Stimulated activated CD8-positive, alpha-beta memory T cell treated with anti-CD3 and anti-CD28 coated beads, Interleukin-4, amount 100 ng/mL, for 4 hours (primary cell): ENCODE measurements around the gene GEMIN7.
A peak's percentile ranks its signal among the peaks of the same experiment; 100 is the strongest.

Source experiments
- DNase-seq, 2 donors: peaks; one replicate each; pipeline ENCODE4 v3.0.0-alpha.2; 2020; ENCODE audit warnings: low read depth in 2 of 2, low spot score in 1 of 2

Gene GEMIN7, protein sequence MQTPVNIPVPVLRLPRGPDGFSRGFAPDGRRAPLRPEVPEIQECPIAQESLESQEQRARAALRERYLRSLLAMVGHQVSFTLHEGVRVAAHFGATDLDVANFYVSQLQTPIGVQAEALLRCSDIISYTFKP

GRCh38 chr19:45079063-45079910, at the start of gene GEMIN7:
GEMIN7 (plus strand) TSS chr19:45079260; CDS start chr19:45090115, 10,855 bp downstream.
- peak; percentile 54 for DNase-seq

GRCh38 chr19:45030825-45031224, 48.2 kb upstream of the GEMIN7 start:
- no peak for DNase-seq

GRCh38 chr19:45032421-45032820, 46.6 kb upstream of the GEMIN7 start:
- DNase-seq: no peak

- no peak for DNase-seq
These were observed 43.3 kb upstream of the GEMIN7 start for GRCh38 chr19:45035755-45036154.

GRCh38 chr19:45037393-45038169, 41.5 kb upstream of the GEMIN7 start:
- DNase-seq: no peak

GRCh38 chr19:45038931-45039893, 39.8 kb upstream of the GEMIN7 start, which contains the start of gene CLASRP:
CLASRP (plus strand) TSS chr19:45039045; CDS start chr19:45040213, 1,168 bp downstream.
- DNase-seq: peak; percentile 73 to 75

- DNase-seq: no peak
These were observed 38.8 kb upstream of the GEMIN7 start for GRCh38 chr19:45040059-45040771.

DNA sequence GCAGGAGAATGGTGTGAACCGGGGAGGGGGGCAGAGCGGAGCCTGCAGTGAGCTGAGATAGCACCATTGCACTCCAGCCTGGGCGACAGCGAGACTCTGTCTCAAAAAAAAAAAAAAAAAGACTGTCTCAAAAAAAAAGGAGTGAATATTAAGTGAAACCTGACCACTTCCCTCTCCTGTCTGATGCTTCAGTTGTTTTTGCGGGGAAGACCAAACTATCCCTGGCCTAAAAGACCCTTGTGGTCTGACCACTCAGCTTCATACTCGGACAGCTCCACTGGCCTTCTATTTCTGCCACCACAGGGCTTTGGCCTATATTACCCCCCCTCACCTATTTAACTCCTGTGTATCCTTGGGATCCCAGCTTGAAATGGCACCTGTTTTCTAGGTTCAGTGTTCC, 37.9 kb upstream of the GEMIN7 start:
- no peak for DNase-seq

- no peak for DNase-seq
These were observed 33.2 kb upstream of the GEMIN7 start for GRCh38 chr19:45045671-45046353.

GRCh38 chr19:45046355-45046754, 32.7 kb upstream of the GEMIN7 start:
- DNase-seq: no peak

GRCh38 chr19:45047188-45047797, 31.8 kb upstream of the GEMIN7 start:
- no peak for DNase-seq

- DNase-seq: no peak
These were observed 29.9 kb upstream of the GEMIN7 start for GRCh38 chr19:45049073-45049736.

- DNase-seq: no peak
These were observed 29.0 kb upstream of the GEMIN7 start for GRCh38 chr19:45050036-45050435.

DNA sequence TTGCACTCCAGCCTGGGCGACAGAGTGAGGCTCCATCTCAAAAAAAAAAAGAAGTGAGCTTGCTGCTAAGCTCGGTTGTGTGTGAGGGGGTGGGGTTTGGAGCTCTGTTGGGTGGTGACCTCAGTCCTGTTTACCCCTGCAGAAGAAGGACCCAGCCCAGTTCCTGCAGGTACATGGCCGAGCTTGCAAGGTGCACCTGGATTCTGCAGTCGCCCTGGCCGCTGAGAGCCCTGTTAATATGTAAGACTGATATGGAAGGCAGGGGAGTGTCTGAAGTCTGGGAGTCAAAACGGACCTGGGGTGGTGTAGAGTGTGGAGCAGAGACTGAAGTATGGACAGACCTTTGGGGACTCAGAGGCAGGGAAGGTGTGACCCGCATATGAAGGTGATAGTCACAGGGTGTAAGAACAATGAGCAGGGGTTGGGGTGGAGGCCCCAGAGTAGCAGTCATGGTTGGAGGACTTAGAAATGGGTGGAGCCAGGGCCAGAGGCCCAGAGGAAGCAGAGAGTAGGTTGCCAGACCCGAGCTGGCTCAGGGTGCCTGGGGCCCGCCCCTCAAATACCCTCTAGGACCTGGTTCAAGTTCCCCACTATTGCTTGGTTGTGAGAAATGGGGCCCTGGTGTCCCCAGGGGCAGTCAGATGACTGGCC, 27.0 kb upstream of the GEMIN7 start:
- DNase-seq: no peak

DNA sequence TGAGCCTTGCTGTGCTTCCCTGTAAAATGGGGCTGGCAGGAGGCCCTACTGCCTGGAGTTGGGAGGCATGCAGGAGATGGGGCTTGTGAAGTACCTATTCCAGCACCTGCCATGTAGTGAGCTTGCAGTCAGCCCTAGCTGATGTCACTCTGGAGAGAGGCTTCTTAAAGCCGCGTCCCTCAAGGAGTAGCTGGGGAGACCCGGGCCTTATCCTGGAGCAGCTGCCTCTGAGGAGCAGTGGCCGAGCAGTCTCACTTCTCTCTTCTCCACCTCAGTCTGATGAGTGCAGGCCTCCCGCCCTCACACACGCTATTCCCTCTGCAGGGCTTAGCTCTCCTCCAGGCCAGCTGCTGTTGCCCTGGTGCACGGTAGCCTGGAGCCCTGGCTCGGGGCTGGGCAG, 22.2 kb upstream of the GEMIN7 start:
- DNase-seq: no peak

DNA sequence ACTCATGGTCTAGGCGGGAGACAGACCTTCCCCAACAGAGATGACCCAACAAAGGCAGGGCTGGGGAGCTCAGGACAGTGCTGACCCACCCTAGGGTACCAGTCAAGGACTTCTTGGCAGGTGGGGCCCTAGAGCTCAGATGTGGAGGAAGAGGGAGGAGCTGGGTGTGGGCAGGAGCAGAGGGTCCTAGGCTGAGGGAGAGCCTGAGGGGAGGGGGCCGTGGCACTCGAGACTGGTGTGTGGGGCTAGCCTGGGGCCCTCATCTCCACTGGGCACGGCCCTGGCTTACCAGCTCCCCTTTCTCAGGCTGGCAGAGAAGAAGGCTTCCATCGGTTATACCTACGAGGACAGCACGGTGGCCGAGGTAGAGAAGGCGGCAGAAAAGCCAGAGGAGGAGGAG, 21.6 kb upstream of the GEMIN7 start:
- DNase-seq: no peak

DNA sequence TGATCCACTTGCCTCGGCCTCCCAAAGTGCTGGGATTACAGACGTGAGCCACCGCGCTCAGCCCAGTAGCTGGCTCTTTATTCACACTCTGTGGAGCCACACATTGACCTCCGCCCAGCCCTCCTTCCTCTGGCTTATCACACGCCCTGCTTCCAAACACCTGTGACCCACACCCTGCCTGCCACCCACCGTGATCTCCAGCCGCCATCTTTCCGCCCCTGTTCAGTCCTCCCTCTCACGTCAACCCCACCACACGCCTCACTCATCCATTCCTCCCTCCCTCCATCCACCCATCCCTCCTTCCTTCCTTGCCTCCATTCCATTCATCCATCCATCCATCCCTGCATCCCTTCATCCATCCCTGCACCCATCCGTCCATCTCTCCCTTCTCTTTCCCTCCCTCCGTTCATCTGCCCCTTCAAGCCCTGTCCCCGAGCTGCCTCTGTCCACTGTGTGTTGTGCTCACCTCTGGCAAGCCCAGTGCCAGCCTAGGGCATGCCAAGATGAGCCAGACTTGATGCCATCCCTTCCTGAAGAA, 20.4 kb upstream of the GEMIN7 start:
- DNase-seq: no peak
